Effector memory CD8-positive, alpha-beta T cell (primary cell): Measurements from ENCODE around the gene ZBTB44.
"Not testable (repeated sequence)": the region's sequence is repeated elsewhere in the genome, so short reads cannot be mapped to it uniquely, and the experiment has no call there.

ENCODE experiments used
- ATAC-seq: fragments of 150-1000 bp; cut with Tn5 transposase; replicated peaks from 2 replicates; pipeline ENCODE4 v1.10.0; 2021; ENCODE audit warnings: mild to moderate bottlenecking, moderate library complexity
- DNase-seq, 3 experiments: peaks; one replicate each; pipeline ENCODE4 v3.0.0; 2021
- H3K27ac Mint-ChIP-seq, 2 donors: one replicate each; pipeline ENCODE4 v1.8.0; 2022; ENCODE audit warnings: mild to moderate bottlenecking in 2 of 2, mixed read lengths in 2 of 2, moderate library complexity in 2 of 2
- H3K27me3 Mint-ChIP-seq, 2 donors: one replicate each; pipeline ENCODE4 v1.8.0; 2022; ENCODE audit warnings: mixed read lengths in 2 of 2
- H3K36me3 Mint-ChIP-seq: one replicate; pipeline ENCODE4 v1.8.0; 2022; ENCODE audit warnings: mild to moderate bottlenecking, moderate library complexity, mixed read lengths; ENCODE audit not compliant: insufficient read depth
- H3K4me1 Mint-ChIP-seq, 2 donors: one replicate each; pipeline ENCODE4 v1.8.0; 2022; ENCODE audit warnings: low read depth in 2 of 2, mixed read lengths in 2 of 2
- H3K4me3 Mint-ChIP-seq, 2 donors: one replicate each; pipeline ENCODE4 v1.8.0; 2022; ENCODE audit warnings: mild to moderate bottlenecking in 2 of 2, mixed read lengths in 2 of 2, moderate library complexity in 2 of 2
- H3K9me3 Mint-ChIP-seq, 2 donors: one replicate each; pipeline ENCODE4 v1.8.0; 2022; ENCODE audit warnings: mixed read lengths in 2 of 2
- total RNA-seq, 9 experiments: gene quantifications; one replicate each; lab custom pipeline; 2026; lab: John Stamatoyannopoulos, UW

Gene ZBTB44, protein sequence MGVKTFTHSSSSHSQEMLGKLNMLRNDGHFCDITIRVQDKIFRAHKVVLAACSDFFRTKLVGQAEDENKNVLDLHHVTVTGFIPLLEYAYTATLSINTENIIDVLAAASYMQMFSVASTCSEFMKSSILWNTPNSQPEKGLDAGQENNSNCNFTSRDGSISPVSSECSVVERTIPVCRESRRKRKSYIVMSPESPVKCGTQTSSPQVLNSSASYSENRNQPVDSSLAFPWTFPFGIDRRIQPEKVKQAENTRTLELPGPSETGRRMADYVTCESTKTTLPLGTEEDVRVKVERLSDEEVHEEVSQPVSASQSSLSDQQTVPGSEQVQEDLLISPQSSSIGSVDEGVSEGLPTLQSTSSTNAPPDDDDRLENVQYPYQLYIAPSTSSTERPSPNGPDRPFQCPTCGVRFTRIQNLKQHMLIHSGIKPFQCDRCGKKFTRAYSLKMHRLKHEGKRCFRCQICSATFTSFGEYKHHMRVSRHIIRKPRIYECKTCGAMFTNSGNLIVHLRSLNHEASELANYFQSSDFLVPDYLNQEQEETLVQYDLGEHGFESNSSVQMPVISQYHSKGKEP
- 80.1 to 189 (median 117) reads per million in 9 experiments for total RNA-seq

GRCh38 chr11:130314750-130315285 lies at the start of gene ZBTB44:
ZBTB44 (minus strand) TSS chr11:130314917; CDS start chr11:130261873, 53,044 bp downstream.
- Mint-ChIP-seq H3K36me3 (peaks cover 28% of the 10 kb centered on the region), H3K9me3 (no peaks in the 10 kb centered on the region), H3K27me3 (no peaks in the 10 kb centered on the region), H3K27ac (peak within 1 kb of the TSS; percentile 95 to 97), H3K4me1 (peaks cover 27 to 44% of the 10 kb centered on the region in 2 donors), H3K4me3 (peak within 1 kb of the TSS; percentile 82 to 97)
- DNase-seq (peak; percentile 84 to 85 (median 84)), ATAC-seq (peak; percentile 78)

DNA sequence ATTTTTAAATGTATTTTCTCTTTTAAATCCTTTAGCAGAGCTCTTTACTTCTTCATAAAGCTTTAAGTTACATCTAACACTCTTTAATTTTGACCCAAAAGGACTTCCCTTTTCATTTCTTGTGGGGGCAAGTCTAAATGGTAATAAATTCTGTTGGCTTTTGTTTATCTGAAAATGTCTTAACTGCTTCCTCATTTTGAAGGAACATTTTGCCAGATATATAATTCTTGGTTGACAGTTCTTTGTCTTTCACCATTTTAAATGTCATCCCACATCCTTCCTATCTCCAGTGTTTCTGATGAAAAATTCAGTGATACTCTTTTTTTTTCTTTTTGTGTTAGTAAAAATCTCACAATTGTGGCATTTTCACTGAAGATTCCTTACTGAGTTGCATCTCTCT lies 44.7 kb upstream of the ZBTB44 start:
- ATAC-seq (no peak), DNase-seq (no peak)
- Mint-ChIP-seq H3K27me3 (no peaks in the 10 kb centered on the region), H3K36me3 (no peaks in the 10 kb centered on the region), H3K4me3 (no peak overlapping the region), H3K9me3 (peaks cover 8 to 22% of the 10 kb centered on the region in 2 donors), H3K27ac (no peak overlapping the region), H3K4me1 (peaks cover 0 to 5% of the 10 kb centered on the region in 2 donors)

- H3K9me3 Mint-ChIP-seq: peaks cover 8 to 22% of the 10 kb centered on the region in 2 donors
- no peak overlapping the region for H3K27ac Mint-ChIP-seq
- peaks cover 0 to 5% of the 10 kb centered on the region in 2 donors for H3K4me1 Mint-ChIP-seq
- DNase-seq: no peak
- H3K27me3 Mint-ChIP-seq: no peaks in the 10 kb centered on the region
- ATAC-seq: no peak
- no peak overlapping the region for H3K4me3 Mint-ChIP-seq
- H3K36me3 Mint-ChIP-seq: no peaks in the 10 kb centered on the region
Measured at GRCh38 chr11:130358398-130358797, 43.7 kb upstream of the ZBTB44 start.

DNA sequence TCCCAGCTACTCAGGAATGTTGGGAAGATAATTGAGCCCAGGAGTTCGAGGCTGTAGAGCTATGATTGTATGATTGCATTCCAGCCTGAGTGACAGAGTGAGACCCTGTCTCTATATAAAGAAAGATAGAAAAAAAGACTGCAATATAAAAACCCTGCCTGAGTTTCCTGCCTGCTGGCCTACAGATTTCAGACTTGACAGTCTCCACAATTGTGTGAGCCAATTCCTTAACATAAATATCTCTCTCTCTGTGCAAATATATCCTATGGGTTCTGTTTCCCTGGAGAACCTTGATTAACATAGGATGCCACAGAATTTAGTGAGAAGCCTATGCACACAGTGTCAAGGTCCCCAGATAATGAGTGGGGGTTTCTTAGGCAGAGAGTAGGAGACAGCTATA lies 32.5 kb upstream of the ZBTB44 start:
- no peaks in the 10 kb centered on the region for H3K4me1 Mint-ChIP-seq
- H3K27me3 Mint-ChIP-seq: no peaks in the 10 kb centered on the region
- no peaks in the 10 kb centered on the region for H3K36me3 Mint-ChIP-seq
- peaks cover 0 to 1% of the 10 kb centered on the region in 2 donors for H3K9me3 Mint-ChIP-seq
- DNase-seq (no peak), ATAC-seq (no peak)
- H3K27ac Mint-ChIP-seq: no peak overlapping the region
- no peak overlapping the region for H3K4me3 Mint-ChIP-seq

GRCh38 chr11:130344841-130345240 lies 30.1 kb upstream of the ZBTB44 start:
- no peaks in the 10 kb centered on the region for H3K27me3 Mint-ChIP-seq
- DNase-seq (no peak), ATAC-seq (no peak)
- no peak overlapping the region for H3K27ac Mint-ChIP-seq
- no peak overlapping the region for H3K4me3 Mint-ChIP-seq
- peaks cover 14 to 16% of the 10 kb centered on the region in 2 donors for H3K4me1 Mint-ChIP-seq
- peaks cover 4% of the 10 kb centered on the region for H3K36me3 Mint-ChIP-seq
- peaks cover 0 to 5% of the 10 kb centered on the region in 2 donors for H3K9me3 Mint-ChIP-seq

- Mint-ChIP-seq H3K27ac (peak overlapping the region; percentile 67 to 72), H3K4me3 (peak overlapping the region; percentile 7 to 53), H3K36me3 (peaks cover 8% of the 10 kb centered on the region), H3K4me1 (peaks cover 23 to 25% of the 10 kb centered on the region in 2 donors), H3K9me3 (peaks cover 0 to 5% of the 10 kb centered on the region in 2 donors), H3K27me3 (no peaks in the 10 kb centered on the region)
- ATAC-seq (peak; percentile 98), DNase-seq (peak; percentile 28 to 40 (median 37))
Measured at GRCh38 chr11:130340671-130341319, 26.1 kb upstream of the ZBTB44 start.

- no peak for ATAC-seq
- peak overlapping the region; percentile 67 to 72 for H3K27ac Mint-ChIP-seq
- no peaks in the 10 kb centered on the region for H3K27me3 Mint-ChIP-seq
- H3K4me3 Mint-ChIP-seq: peak overlapping the region in 1 of 2 donors; percentile 30
- peaks cover 23 to 25% of the 10 kb centered on the region in 2 donors for H3K4me1 Mint-ChIP-seq
- H3K9me3 Mint-ChIP-seq: peaks cover 0 to 3% of the 10 kb centered on the region in 2 donors
- H3K36me3 Mint-ChIP-seq: peaks cover 8% of the 10 kb centered on the region
- no peak for DNase-seq
Measured at GRCh38 chr11:130338667-130339066, 23.9 kb upstream of the ZBTB44 start.

DNA sequence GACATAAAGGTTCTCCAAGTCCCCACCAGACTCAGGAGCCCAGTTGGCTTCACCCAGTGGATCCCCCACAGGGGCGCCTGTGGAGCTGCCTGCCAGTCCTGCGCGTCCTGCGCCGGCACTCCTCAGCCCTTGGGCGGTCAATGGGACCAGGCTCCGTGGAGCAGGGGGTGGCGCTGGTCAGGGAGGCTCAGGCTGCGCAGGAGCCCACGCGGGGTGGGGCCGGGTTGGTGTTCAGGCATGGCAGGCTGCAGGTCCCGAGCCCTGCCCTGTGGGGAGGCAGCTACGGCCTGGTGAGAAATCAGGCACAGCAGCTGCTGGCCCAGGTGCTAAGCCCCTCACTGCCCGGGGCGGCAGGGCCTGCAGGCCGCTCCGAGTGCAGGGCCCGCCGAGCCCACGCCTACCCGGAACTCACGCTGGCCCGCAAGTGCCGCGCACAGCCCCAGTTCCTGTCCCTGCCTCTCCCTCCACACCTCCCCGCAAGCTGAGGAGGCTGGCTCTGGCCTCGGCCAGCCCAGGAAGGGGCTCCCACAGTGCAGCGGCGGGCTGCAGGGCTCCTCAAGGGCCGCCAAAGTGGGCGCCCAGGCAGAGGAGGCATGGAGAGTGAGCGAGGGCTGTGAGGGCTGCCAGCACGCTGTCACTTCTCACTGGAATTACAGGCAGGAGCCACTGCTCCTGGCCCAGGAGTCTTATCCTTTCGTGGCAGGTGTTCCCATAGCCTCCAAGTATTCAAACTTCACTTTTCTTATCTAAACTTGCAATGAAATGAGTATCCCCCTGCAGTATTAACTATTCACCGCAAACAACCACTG lies 22.8 kb upstream of the ZBTB44 start:
- DNase-seq: no peak
- no peak for ATAC-seq
- Mint-ChIP-seq H3K4me1 (peaks cover 23 to 25% of the 10 kb centered on the region in 2 donors), H3K36me3 (peaks cover 8% of the 10 kb centered on the region), H3K27ac (peak overlapping the region in 1 of 2 donors; percentile 56), H3K27me3 (no peaks in the 10 kb centered on the region), H3K4me3 (no peak overlapping the region), H3K9me3 (peaks cover 0 to 3% of the 10 kb centered on the region in 2 donors)

DNA sequence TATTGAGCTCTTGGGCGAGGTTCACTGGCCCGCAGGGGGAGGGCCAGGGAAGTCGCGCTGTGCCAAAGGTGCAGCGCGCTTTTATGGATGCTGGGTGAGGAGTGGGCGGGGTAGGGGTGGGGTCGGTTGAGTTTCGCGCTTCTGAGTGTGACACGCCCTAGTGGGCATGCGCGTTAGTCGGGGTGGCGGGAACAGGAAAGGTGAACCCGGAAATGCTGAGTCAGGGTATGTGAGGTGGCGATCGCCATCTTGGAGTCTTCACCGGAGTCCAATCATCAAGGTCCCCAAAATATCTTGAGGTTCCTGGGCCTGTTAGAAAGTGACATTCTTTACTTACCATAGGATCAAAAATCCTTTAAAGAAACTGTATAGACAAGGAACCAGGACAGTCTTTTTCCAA lies 16.7 kb upstream of the ZBTB44 start:
- not testable (repeated sequence) for H3K27ac Mint-ChIP-seq, H3K36me3 Mint-ChIP-seq, H3K4me1 Mint-ChIP-seq, ATAC-seq, H3K9me3 Mint-ChIP-seq, H3K4me3 Mint-ChIP-seq, DNase-seq, H3K27me3 Mint-ChIP-seq

GRCh38 chr11:130330101-130330684 lies 15.5 kb upstream of the ZBTB44 start:
- no peaks in the 10 kb centered on the region for H3K4me1 Mint-ChIP-seq
- H3K27me3 Mint-ChIP-seq: no peaks in the 10 kb centered on the region
- H3K4me3 Mint-ChIP-seq: no peak overlapping the region
- ATAC-seq (no peak), DNase-seq (no peak)
- no peak overlapping the region for H3K27ac Mint-ChIP-seq
- no peaks in the 10 kb centered on the region for H3K36me3 Mint-ChIP-seq
- no peaks in the 10 kb centered on the region for H3K9me3 Mint-ChIP-seq

GRCh38 chr11:130328420-130328819 lies 13.7 kb upstream of the ZBTB44 start:
- Mint-ChIP-seq H3K4me3 (no peak overlapping the region), H3K4me1 (no peaks in the 10 kb centered on the region), H3K27me3 (no peaks in the 10 kb centered on the region), H3K27ac (no peak overlapping the region), H3K9me3 (no peaks in the 10 kb centered on the region), H3K36me3 (no peaks in the 10 kb centered on the region)
- DNase-seq: no peak
- no peak for ATAC-seq

GRCh38 chr11:130327716-130328115 lies 13.0 kb upstream of the ZBTB44 start:
- ATAC-seq: no peak

More at GRCh38 chr11:130327716-130328115, 13.0 kb upstream of the ZBTB44 start:
- Mint-ChIP-seq H3K27me3 (no peaks in the 10 kb centered on the region), H3K4me3 (no peak overlapping the region), H3K9me3 (no peaks in the 10 kb centered on the region), H3K36me3 (no peaks in the 10 kb centered on the region), H3K27ac (no peak overlapping the region), H3K4me1 (no peaks in the 10 kb centered on the region)
- no peak for DNase-seq
